SW 1271 (cell line): ENCODE results near the gene SEMA3F.

Source experiments
- DNase-seq, 2 experiments: peaks; one replicate each; lab custom pipeline; 2025; lab: John Stamatoyannopoulos, UW

Gene SEMA3F

GRCh38 chr3:50155891-50156290 lies 767 bp downstream of the SEMA3F start:
- no peak for DNase-seq

DNA sequence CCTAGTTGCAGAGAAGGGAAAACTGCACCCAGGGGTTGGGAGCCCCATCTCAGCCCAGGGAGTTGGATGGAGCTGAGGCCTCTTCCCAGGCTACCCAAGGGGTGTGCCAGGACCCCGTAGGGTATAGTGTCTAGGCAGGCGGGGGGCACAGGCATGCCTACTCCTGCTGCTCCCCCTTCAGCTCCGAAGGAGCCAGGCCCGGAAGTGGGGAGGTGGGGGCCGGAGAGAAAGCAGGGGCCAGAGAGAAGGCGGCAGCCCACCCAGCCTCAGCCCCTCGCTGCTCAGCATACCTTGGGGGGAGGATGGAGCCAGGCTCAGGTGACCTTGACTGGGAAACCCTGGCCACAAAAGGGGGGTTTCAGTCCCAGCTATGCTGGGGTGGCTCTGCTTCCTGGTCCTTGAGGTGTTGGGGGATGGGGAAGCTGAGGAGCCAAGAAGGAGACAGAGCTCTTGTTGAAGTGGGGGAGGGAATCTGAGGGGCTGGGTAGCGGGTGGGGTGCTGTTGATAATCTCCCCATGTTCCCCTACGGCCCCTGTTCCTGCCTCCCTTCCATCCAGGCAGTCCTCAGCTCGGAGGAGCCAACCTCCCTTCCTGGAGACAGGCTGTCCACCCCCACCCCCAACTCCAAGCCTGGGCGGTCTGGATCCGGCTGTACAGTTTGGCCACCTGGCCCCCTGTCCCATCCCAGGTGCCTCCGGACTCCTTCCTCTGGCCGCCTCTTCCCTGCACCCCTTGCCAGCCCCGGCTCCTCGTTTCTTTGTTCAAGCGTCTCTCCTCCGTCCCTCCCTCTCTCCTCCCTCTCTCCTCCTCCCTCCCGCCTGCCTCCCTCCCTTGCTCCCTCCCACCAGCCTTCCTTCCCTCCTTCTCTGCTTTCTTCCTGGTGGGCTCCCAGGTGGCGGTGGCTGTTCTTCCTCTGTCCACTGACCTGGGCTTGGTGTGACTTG lies 1.7 kb downstream of the SEMA3F start:
- DNase-seq: no peak

DNA sequence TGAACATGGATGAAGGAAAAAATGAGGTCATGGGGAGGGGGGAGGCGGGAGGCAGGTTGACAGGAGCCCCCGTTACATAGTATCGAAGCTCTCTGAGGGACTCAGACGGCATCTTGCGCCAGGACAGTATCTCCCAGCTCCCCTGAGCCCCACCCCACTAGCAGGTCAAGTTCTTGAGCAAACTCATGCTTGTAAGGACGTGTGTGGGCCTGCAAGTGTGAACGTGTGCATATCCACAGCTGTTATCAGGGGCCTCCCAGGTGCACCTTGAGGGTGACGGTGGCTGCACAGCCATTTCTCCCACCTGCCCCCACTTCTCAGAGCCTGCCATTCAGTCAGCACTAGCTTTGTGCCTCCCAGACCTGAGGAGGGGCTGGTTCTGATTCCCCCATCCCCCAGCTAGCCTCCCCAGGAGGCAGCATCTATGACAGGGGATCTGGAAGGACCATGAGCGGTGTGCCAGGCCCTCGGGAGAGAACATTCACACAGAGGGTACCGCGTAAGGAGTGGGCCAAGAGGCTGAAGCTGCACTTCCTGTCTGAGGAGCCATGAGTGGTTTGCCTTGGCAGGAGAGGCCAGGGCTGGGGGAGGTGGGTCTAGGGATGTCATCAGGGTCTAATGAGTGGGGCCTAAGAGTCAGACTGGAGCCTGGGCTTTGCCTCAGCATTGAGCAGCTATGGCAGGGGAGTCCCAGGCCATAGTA lies 2.9 kb downstream of the SEMA3F start:
- no peak for DNase-seq

DNA sequence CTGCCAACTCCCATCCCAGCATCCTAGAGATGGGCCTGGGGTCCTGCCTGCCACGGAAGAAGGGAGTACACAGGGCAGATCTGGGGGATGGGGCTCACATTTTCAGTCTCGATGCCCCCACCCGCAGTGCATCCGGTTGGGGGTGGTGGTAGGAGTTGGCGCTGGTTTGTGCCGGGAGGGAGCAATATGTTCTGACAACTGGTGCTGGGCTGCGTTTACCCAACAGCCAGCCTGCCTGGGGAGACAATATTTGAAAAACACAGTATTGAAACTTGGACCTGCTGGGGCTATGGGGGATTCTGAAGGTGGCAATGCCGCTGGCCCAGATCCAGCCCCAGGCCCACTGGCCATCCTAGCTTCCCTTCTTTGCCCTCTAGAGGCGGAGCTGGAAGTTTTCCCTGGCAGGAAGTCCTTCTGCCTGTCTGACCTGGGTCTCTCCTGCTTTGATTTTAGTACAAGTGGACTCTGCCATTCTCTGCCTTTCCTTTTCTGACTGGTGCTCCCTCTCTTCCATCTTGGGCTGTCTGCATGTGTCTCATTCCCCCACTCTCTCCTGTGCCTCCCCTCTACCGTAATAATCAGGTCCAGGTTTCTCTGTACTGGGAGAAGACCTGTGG lies 3.5 kb downstream of the SEMA3F start:
- no peak for DNase-seq

- DNase-seq: no peak
Observed at GRCh38 chr3:50160561-50160983, 5.4 kb downstream of the SEMA3F start.

GRCh38 chr3:50161320-50161719 lies 6.2 kb downstream of the SEMA3F start:
- DNase-seq: no peak

DNA sequence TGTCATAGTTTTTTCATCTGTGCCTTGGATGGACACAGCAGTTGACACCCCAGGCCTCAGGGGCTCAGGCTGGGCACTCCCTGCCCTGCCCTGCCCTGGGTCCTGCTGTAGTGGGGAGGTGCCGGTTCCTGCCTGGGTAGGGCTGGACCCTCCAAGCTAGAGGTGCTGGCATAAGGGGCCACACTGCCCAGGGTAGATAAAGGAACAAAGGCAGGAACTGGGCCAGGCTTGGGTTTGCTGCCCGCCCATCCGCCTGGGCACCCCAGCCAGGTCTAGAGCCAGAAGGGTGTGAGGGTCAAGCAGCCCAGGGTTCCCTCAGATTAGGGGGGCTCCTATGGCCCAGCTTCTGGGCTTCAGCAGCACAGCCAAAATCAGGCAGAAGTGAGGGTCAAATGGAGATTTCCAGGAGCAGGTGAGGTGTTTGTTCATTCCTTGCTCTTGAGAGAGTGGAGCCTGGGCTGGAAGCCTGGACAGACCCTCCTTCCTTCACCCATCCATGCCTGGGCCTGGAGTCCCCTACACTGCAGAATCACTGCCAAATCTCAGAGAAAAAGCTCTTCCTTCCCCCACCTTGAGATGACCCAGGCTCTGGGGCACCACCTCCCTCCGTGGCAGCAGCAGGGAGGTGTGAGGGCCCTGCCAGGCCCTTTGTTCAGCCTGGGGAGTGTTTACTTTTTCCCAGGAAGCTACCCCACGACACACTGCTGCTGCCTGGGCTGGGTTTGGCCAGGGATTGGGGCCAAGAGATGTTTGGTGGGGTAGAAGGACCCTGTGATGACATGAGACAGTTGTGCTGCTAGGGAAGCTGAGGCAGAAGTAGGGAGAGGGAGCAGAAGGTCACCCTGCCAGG lies 7.1 kb downstream of the SEMA3F start:
- DNase-seq: no peak

DNA sequence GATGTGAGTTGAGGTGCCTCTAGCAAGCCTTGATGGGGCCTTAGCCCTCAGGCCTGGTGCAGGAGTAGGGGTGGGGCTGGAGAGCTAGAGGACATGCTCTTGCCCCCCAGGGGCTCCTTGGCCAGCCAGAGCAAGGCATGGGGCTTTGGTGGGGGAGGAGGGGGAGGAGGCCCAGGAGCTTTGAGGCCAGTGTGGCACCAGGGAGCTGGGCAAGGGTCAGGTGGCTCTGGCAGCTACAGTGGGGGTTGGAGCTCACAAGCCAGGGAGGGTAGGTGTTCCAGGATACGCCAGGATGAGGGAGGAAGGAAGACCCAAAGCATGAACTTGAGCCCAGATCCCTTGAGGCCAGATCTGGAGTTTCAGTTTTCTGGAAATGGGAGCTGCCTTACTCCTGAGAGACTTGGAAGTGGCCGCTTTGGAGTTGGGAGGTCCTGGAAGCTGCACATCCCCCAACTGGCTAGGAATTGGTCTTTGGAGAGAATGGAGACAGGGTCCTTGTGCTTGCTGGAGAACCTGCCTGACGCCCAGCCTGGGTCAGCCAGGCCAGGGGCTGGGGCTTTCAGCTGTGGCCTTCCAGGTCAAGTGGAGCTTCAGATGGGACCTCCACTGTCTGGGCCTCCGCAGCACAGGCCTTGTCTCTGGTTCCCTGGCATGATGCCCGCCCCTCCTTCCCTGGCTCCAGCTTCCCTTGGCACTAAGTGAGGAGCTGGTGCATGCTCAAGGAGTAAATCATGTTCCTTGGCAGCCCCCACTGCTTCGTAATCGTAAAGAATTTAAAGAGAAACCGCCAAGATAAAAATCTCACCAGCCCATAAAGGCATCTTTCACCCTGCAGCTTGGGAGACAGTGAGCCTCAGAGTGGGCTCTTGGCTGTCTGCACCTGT lies 8.7 kb downstream of the SEMA3F start:
- no peak for DNase-seq

DNA sequence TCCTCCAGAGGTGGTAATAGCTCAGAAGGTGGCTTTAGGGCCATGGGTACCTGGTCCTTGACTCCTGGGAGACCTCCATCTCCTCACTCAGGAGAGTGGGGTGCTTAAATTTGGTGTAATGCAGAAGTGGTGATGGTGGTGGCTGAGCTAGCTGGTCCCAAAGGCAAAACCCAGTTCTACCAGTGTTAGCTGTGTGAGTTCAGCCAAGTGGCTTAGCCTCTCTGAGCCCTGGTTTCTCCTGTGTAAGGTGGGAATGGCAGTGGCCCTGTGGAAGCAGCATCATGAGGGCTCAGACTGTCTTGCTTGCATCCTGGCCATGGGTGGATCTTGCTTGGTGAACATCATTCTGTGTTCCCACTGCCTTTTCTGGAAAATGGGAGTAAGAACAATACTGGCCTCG lies 9.4 kb downstream of the SEMA3F start:
- no peak for DNase-seq

DNA sequence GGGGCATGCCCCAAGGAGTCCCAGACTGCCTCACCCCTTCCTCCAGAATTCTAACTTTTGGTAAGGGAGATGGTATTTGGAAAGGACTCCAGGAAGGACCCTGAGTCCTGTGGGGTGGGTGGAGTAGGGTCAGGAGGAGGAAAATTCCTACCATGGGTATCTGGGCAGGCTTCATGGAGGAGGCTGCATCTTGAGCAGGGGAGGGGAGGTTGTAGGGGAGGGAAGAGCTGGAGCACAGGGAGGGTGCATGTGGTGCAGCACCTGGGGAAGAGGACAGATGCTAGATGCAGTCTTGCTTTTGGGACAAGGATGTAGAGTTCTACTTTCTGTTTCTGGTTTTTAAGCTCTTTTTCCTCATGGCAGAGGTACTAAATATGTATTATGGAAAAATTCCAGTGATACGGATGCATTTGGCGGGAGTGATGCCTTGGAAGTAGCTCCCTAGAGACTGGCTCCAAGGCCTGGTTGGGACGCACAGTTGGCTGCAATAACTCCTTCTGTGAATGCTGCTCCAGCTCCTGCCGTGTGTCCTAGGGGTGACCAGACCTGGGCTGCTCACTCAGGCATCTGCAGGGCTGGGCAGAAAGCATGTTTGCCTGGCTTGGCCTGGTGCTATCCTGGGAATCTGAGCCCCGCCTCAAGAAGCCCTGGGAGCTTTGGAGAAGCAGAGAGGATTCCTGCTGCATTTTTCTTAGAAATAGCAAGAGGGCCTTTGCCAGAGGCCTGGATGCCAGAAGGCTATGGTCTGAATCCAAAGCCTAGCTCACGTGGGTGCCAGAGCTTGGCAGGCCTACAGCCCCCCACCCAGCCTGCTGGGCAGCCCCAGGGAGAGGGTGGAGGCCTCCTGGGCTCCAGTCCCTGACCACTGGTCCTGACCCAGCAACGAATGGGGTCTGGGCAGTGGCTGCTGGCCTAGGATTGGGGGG lies 10.1 kb downstream of the SEMA3F start:
- DNase-seq: no peak

- no peak for DNase-seq
Observed at GRCh38 chr3:50165910-50166538, 10.9 kb downstream of the SEMA3F start.

DNA sequence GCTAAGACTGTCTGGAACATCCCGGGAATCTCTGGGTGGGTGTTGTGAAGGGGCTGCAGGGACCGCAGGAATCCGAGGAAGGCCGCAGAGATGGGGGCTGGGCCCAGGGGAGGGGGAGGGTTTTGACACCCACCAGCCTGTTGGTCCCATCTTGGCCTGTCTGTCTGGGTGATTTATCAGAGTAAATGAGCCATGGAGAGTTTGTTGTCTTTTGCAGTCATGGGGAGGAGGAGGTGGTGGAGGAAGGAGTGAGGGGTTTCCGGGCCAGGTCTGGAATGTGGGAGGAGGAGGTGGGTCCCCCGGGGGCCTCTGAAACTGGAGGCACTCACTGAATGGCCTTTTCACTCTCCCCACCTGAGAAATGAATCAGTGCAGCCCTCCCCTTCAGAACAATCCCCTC lies 11.5 kb downstream of the SEMA3F start:
- DNase-seq: no peak

DNA sequence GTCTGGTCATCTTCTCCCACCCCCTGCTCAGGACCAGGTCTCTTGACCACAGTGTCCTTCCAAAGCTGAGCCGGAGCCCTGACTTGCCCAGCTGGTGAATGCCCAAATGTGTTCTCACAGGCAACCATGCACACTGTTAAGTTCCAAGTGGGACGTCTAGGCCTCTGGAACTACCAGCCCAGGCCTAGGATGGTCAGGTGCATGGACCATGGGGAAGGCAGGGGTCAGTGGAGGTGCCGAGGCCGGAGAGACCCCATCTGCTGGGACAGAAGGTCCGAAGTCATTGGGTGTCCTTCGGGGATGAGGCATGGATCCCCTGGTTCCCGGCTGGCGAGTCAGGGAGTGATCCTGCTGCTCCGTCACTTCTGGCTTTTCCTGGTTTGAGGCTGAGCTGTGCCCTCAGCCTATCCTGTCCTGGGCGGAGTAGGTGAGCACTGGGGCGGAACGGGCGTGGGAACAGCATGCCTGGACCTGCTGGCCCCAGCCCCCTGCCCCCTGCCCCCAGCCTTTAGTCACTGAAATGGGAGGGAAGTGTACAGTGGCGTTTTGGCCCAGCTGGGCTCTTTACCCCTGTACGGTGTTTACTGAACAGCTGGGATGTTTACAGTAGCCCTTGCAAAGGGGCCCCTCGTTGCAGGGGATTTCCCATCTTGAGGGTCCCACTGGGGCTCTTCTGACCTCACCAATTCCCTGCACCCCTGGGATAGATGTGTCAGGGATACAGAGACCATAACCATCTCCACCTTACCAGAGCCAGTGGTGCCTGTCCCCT lies 12.1 kb downstream of the SEMA3F start:
- DNase-seq: no peak

GRCh38 chr3:50167841-50168209 lies 12.7 kb downstream of the SEMA3F start:
- DNase-seq: no peak

DNA sequence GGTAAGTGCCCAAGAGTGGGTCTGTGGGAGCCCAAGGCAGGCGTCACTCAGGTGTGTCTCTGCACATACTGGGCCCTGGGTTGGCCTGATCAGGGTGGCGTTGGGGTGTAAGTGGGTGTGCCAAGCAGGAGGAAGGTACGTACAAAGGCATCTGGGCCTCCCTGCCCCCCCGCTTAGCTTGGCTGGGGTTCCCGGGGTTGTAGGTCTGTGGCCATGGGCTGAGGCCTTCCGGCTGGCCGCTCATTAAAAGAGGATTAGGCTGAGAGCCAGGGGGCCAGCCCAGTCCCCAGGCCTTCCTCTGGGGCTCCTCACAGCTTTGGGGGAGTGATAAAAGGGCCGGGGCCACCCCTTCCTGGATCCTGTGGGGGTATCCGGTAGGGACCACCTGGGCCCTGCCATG lies 13.3 kb downstream of the SEMA3F start:
- no peak for DNase-seq

- no peak for DNase-seq
Observed at GRCh38 chr3:50168791-50169190, 13.7 kb downstream of the SEMA3F start.

DNA sequence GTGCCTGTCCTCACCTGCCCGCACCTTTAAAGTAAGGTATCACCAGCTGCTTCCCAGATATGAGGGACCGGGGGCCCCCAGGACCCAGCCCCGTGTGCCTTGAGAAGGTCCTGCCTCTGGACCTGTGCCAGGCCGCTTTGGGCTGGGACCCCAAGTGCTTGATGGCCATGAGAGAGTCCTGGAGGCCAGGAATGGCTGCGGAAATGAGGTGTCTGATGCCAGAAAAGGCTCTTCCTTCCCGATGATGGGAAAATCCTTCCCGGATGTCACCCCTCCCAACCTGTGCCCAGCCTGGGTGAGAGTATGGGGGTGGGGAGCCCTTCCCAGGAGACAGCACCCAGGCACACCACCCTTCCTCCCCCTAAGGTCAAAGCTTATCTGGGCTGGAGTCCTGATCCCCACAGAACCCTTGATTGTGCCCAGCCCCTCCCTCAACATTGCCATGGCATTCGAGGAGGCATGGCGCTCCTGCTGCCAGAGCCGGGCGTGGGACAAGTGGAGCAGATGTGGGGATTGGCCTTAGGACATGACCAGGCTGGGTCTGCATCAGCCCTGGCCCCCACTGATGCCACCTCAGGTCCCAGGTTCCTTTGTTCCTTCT lies 14.2 kb downstream of the SEMA3F start:
- no peak for DNase-seq

DNA sequence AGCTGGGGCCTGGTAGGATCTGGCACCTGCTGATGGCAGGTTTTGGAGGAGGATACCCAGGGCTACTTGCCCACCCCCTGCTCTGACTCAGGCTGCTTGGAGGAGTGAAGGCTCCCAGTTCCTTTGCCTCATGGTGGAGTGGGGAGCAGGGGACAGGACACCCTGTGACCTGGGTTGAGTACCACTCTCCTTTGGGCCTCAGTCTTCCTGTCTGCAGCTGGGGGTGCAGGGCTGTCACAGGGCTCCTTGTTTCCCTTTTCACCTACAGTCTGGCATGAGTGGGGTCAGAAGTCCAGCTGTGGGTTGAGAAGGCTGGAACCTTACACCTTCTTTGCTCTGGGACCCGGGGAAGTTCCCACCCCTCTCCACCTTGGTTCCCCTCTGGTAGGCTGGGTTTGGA lies 14.7 kb downstream of the SEMA3F start:
- no peak for DNase-seq
